Measurements from ENCODE around the gene SPTBN2. TPM values are rescaled to one million over a fixed set of nuclear protein-coding genes. Genes with fewer than 3 reads are reported as not detected.
A peak's percentile ranks its signal among the peaks of the same experiment; 100 is the strongest.

The SPTBN2 gene
- total and polyA plus RNA-seq, 2 of the 8 experiments (the other 6 are each of a cell fraction or from before 2014, with no cell fraction given), result 19.1 to 69.0 TPM

DNA sequence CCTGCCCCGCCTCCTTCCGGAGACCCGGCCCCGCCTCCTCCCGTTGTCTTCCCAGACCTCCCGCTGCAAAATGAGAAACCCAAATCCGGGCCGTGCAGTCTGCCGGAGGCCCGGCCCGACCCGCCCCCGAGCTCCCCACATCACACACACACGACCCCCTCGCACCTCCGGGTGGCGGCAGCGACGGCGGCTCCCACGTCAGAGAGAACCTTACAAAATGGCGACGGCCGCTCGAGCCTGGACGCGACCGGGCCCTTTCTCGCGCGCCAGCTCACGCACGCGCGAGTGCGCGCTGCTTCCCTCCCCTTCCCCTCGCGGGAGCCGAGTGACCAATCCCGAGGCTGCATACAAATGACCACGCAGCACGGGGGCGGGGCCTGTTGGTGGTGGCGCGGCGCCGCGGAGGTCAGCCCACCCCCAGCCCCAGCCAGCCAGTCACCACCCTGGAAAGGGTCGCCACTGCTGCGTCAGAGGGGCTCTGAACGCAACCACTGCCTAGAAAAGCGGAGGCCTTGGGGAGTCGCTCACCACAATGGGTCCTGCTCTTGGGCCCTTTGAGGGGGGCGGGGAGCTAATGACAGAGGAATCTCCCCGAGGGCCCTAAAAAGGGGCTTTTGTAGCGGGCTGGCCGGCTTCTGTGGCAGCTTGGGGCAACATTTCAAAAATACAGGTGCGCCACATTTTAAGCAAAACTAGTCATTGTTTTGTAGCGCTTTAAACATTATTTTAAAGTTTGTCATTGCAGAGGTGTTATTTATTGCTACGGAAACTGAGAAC lies 51.2 kb downstream of the SPTBN2 start, which contains the start of gene RBM4B:
Gene RBM4B, minus strand, starts transcription at position 289 of the 777 bp plus-strand sequence. CDS start 808 bp downstream, outside the sequence.
- H3K79me2 ChIP-seq (ENCODE audit: control insufficient read depth in 1 of 2, insufficient read depth in 2 of 2, low read length in 2 of 2), result peaks cover 0 to 39% of the 10 kb centered on the region in 2 experiments; a peak in 2 of 4 replicates
- CTCF ChIA-PET (ENCODE audit: partially characterized antibody), result interaction anchor here (0.6 to 3.7 kb wide), 52 partner anchors 11 to 378 kb away, joined by 3 to 18 read pairs (median 4); partner anchors contain the start of genes BBS1, CCDC87, CCS and MRPL11
- H3K79me1 ChIP-seq (ENCODE audit: low read depth, low read length), result no peaks in the 10 kb centered on the region
- peak within 1 kb of the TSS; percentile 8; the same call in 1 of the 2 replicates for H2AK5ac ChIP-seq (ENCODE audit: low read depth, low read length)
- peak within 1 kb of the TSS; percentile 69 to 86 (median 78) for H3K4me3 ChIP-seq (ENCODE audit: extremely low read depth in 1 of 4, insufficient read depth in 2 of 4, low read depth in 3 of 4, low read length in 4 of 4)
- H3K4me2 ChIP-seq (ENCODE audit: insufficient read depth in 1 of 2, low read depth in 2 of 2, low read length in 2 of 2), result peak within 1 kb of the TSS; percentile 51 to 99
- peak within 1 kb of the TSS; percentile 94 for H4K5ac ChIP-seq (ENCODE audit: insufficient read length, low read depth, low read length)
- peak within 1 kb of the TSS; percentile 77 for H3K56ac ChIP-seq (replicated peaks; ENCODE audit: insufficient read length, low read depth, low read length)
- no peaks in the 10 kb centered on the region for H3K27me3 ChIP-seq (replicated peaks in 1 of 4; ENCODE audit: control insufficient read depth in 3 of 4, extremely low read depth in 1 of 4, insufficient read depth in 3 of 4, low read length in 3 of 4)
- H2BK15ac ChIP-seq (ENCODE audit: low read length), result peak within 1 kb of the TSS; percentile 90
- H3K9ac ChIP-seq (replicated peaks in 1 of 4; ENCODE audit: extremely low read depth in 1 of 4, low read depth in 3 of 4, low read length in 3 of 4), result peak within 1 kb of the TSS; percentile 45 to 83 (median 81)
- peaks cover 0 to 4% of the 10 kb centered on the region in 2 experiments for H4K20me1 ChIP-seq (replicated peaks in 1 of 2; ENCODE audit: control insufficient read depth in 1 of 2, insufficient read depth in 2 of 2, low read length in 2 of 2)
- peak within 1 kb of the TSS; percentile 81; the same call in 1 of the 2 replicates for H2AFZ ChIP-seq (ENCODE audit: low read length)
- peak within 1 kb of the TSS; percentile 95 for H3K18ac ChIP-seq (ENCODE audit: extremely low read depth, low read length)
- 0 out of 4 replicates have a peak, but pooled peaks cover 0 to 5% of the 10 kb centered on the region in 2 experiments for H3K9me3 ChIP-seq (ENCODE audit: insufficient read depth in 2 of 2, low read depth in 1 of 2, low read length in 1 of 2)
- WGBS, 2 experiments (ENCODE audit: extremely low coverage in 1 of 2, insufficient coverage in 1 of 2, insufficient read length in 1 of 2, insufficient replicate concordance in 2 of 2, low coverage in 1 of 2, low lambda C conversion rate in 2 of 2, missing lambda C conversion rate in 1 of 2), result 1% methylated on average over 45 of the region's 61 CpGs; no CpG with 5 or more reads in 1 of the 2 experiments
- H3K27ac ChIP-seq (ENCODE audit: low read depth, low read length), result peak within 1 kb of the TSS; percentile 88
- H2BK12ac ChIP-seq (ENCODE audit: low read depth, low read length), result peak within 1 kb of the TSS; percentile 81; the same call in 1 of the 2 replicates
- H3K4me1 ChIP-seq (replicated peaks in 1 of 4; ENCODE audit: control insufficient read depth in 3 of 4, insufficient read depth in 4 of 4, low read length in 3 of 4), result peaks cover 3 to 15% (median 8%) of the 10 kb centered on the region in 4 experiments; a peak in 5 of 7 replicates
- peak within 1 kb of the TSS; percentile 98 for H3K4ac ChIP-seq (replicated peaks; ENCODE audit: insufficient read length, low read depth, low read length)
- H3K23ac ChIP-seq (ENCODE audit: insufficient read length), result no peak within 1 kb of the TSS
- H2BK120ac ChIP-seq (replicated peaks; ENCODE audit: low read depth, low read length), result peak within 1 kb of the TSS; percentile 85
- H3K14ac ChIP-seq (ENCODE audit: insufficient read length), result no peak within 1 kb of the TSS
- H4K91ac ChIP-seq (replicated peaks; ENCODE audit: insufficient read length, low read length), result peak within 1 kb of the TSS; percentile 95
- H4K8ac ChIP-seq (ENCODE audit: extremely low read depth, insufficient read depth, low read length), result peak within 1 kb of the TSS; percentile 96; the same call in 1 of the 2 replicates
- POLR2A ChIA-PET (ENCODE audit: partially characterized antibody), result interaction anchor here (0.8 to 3.1 kb wide), 48 partner anchors 8 to 314 kb away, joined by 3 to 36 read pairs (median 5); partner anchors contain the start of genes ACTN3, BBS1, DPP3 and MRPL11
- peaks cover 7% of the 10 kb centered on the region for H3K23me2 ChIP-seq (ENCODE audit: low read depth, low read length)
- H2BK5ac ChIP-seq (ENCODE audit: low read depth, low read length), result peak within 1 kb of the TSS; percentile 98
- peak; percentile 92 to 98 for DNase-seq (ENCODE audit: low read depth in 1 of 2, low spot score in 2 of 2)
- no peak within 1 kb of the TSS for H2BK20ac ChIP-seq (ENCODE audit: low read length)
- peaks cover 0 to 10% (median 0%) of the 10 kb centered on the region in 4 experiments; a peak in 3 of 8 replicates for H3K36me3 ChIP-seq (ENCODE audit: control insufficient read depth in 2 of 4, insufficient read depth in 4 of 4, low read length in 3 of 4)
- no peak for FAIRE-seq
- TF ChIP-seq SP4 (IDR thresholded peaks at IDR 0.05; ENCODE audit: low read length) (peak; percentile 75; the same call in 1 of the 2 replicates), CBX5 (IDR thresholded peaks at IDR 0.05; ENCODE audit: low read depth, low read length) (no peak), CREB1 (IDR thresholded peaks at IDR 0.05) (peak; percentile 89), FOSL1 (IDR thresholded peaks at IDR 0.05; ENCODE audit: insufficient read depth, low read depth, low read length) (no peak), SAP30 (IDR thresholded peaks at IDR 0.05; ENCODE audit: insufficient read depth, insufficient replicate concordance, low read length) (peak; percentile 44), SUZ12 (IDR thresholded peaks at IDR 0.05; ENCODE audit: low read length) (peak; percentile 69; the same call in 1 of the 2 replicates), EZH2 (IDR thresholded peaks at IDR 0.05; ENCODE audit: low read depth, low read length, severe bottlenecking) (no peak), JUND (IDR thresholded peaks at IDR 0.05; ENCODE audit: low read length) (peak; percentile 37; the same call in 1 of the 2 replicates), KDM5A (IDR thresholded peaks at IDR 0.05; ENCODE audit: low read length) (no peak), RBBP5 (IDR thresholded peaks at IDR 0.05; ENCODE audit: borderline replicate concordance, low read depth, low read length) (no peak), JUN (IDR thresholded peaks at IDR 0.05; ENCODE audit: low read depth, low read length) (no peak)

Measured in H1 (cell line).